Hematopoietic multipotent progenitor cell (in vitro differentiated cells): Measurements from ENCODE around the gene IL24. TPM values are rescaled to one million over a fixed set of nuclear protein-coding genes. Genes with fewer than 3 reads are reported as not detected.

Source experiments
- DNase-seq, 3 donors: peaks; one replicate each; pipeline ENCODE4 v3.0.0-alpha.2; 2011 to 2015; ENCODE audit warnings: low read depth in 2 of 3, low spot score in 2 of 3
- total RNA-seq: library from RNA; depleted of rRNA; stranded (reverse); fragments of >200 nt; gene quantifications from one replicate; pipeline ENCODE4 v1.2.3, GENCODE V29; 2012

Gene IL24
- total RNA-seq, 1 donor, result not detected

DNA sequence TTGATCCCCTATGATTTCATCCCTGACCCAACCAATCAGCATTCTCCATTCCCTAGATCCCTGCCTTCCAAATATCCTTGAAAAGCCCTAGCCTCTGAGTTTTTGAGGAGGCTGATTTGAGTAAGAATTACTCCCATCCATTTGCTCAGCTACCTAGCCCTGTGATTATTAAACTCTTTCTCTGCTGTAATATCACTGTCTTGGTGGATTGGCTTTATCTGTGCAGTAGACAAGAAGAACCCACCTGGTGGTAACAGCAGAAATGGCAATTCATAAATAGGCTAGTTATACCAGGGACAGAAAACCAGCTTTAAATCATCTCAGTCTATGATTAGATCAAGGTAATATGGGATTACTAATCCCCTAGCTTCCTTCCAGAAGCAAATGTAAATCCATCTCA is 18.8 kb upstream of the IL24 start:
- DNase-seq, result no peak

GRCh38 chr1:206880314-206880713 is 16.9 kb upstream of the IL24 start:
- no peak for DNase-seq

DNA sequence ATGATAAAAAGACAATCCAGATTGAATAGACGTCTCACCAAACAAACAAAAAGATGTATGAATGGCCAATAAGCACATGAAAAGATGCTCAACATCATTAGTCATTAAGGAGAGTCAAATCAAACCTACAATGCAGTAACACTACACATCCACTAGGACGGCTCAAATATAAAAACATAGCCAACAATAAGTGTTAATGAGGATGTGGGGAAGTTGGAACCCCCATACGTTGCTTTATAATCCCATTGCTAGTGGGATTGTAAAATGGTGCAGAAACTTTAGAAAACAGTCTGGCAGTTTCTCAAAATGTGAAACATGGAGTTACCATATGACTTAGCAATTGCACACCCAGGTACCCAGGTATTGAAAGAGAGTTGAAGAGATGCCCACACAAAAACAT is 14.7 kb upstream of the IL24 start:
- no peak for DNase-seq

GRCh38 chr1:206883160-206883559 is 14.1 kb upstream of the IL24 start:
- no peak for DNase-seq

- DNase-seq, result no peak
Observed at GRCh38 chr1:206883876-206884275, 13.4 kb upstream of the IL24 start.

DNA sequence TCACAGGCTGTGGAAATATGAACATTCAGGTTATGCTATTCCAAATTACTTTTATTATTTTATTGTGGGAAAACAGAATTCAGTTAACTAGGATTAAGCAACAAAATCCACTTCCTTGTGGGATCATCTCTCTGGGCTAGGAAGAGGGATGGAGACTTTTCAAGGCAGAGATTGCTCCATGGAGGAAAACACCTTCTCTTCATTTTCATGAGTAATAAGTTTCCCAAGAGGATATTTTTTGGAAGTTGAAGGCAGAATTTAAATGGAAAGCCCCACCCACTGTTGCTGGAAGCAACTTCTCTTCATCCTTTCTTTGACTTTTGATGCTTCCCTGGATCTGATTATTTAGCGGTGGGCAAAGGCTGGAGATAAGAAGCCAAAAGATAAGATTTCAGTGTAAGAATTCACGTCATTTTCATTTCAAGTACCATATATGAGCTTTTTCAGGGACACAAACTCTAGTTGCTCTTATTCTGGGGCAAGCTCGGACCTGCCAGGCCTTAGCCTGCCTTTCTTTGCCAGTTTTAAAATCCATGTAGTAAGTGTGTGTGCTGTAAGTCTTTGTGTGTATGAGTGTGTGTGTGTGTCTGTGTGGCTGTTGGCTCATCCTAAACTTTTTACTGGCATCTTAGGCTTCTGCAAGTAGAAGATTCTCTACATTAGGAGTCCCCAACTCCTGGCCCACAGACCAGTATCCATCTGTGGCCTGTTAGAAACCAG is 11.7 kb upstream of the IL24 start:
- no peak for DNase-seq

DNA sequence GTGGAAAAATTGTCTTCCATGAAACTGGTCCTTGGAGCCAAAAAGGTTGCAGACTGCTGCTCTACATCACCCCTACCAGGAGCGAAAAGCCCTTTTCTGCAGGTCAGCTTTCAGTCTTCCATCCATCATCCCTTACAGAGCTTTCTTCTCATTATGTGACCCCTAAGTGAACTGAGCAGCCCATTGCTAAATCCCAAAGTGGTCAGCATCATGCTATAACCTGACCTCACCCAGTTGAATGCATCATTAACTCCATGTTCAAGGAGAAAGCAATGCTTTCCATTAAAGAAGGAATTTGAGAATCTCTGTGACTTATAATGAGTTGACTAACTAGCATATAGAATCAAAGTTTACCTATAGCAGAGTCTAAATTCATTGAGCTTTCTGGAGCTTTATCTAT is 10.4 kb upstream of the IL24 start:
- no peak for DNase-seq

GRCh38 chr1:206887701-206888100 is 9.5 kb upstream of the IL24 start:
- no peak for DNase-seq

DNA sequence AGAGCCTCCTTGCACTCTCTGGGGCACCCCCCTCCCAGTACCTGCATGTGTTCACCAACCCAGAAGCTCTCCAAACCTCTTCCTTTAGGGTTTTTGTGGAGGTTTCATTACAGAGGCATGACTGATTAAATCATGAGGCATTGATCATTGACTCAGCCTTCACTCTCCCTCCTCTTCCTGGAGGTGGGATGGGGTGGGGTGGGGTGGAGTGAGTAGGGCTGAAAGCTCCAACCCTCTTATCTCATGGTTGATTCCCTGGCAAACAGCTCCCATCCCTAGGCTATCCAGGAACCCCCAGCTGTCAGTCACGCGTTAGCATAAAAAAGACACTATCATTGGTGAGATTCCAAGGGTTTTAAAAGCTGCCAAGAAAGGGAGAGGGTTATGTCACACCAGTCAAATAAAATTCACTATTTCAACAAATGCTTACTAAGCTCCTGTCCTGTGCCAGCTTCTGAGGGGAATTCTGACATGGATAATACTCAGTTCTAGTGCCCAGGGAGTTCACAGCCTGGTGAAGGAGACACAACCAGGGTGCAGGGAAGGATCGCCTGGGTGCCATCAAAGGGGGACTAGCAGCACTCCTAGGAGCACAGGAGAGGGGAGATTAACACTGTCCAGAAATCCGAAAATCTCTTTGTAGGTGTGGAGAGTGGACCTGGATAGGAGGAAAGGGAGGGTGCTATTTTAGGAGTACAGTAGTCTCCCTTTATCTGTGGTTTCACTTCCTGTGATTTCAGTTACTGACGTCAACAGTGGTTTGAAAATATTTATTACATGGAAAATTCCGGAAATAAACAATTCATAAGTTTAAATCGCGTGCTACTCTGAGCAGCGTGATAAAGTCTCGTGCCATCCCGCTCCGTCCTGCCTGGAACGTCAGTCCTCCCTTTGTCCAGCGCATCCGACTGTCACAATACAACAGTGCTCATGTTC is 6.8 kb upstream of the IL24 start:
- peak in 1 of 3 donors; percentile 15 for DNase-seq

GRCh38 chr1:206891412-206891811 is 5.8 kb upstream of the IL24 start:
- no peak for DNase-seq

DNA sequence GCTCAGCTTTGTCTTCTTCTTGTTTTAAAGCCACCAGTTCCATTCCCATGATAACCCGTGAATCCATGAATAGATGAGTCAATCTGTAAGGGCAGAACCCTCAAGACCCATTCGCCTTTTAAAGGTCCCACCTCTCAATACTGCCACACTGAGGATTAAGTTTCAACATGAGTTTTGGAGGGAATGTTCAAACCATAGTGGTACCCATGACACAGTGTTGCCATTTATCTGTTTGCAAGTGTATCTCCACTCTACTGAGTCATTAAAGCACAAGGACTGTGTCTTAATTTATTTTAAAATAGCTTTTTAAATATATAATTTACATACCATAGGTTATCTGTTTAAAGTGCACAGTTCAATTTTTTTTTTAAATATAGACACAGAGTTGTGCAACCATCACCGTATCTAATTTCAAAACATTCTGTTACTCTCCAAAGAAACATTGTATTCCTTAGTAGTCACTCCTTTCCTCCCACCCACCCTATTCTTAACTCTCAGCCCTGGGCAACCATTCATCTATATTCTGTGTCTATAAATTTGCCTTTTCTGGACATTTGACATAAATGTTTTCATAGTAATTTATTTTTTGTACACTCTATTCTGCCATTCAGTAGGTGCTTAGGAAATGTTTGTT is 4.8 kb upstream of the IL24 start:
- DNase-seq, result no peak

GRCh38 chr1:206893380-206893779 is 3.9 kb upstream of the IL24 start:
- DNase-seq, result no peak

DNA sequence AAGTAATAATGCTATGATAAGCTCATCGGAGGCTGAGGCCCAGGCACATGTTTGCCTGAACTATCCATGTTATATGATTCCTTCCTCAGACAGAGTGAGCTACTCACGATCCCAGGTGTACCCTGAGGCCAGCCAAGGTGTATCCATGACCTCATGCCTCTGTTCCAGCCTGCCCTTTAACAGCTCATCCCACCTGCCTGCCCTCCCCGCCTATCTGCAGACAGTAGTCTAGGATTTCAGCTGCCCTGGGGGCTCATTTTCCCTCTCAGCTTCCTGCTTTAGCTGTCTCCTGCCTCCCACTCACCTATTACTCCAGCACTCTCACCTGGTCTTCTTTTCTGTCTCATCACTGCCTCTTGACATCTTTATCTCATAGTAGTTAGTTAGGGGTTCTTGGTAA is 1.9 kb upstream of the IL24 start:
- DNase-seq, result no peak

GRCh38 chr1:206895837-206896242 is 1.4 kb upstream of the IL24 start:
- no peak for DNase-seq

GRCh38 chr1:206896261-206896660 is 982 bp upstream of the IL24 start:
- DNase-seq, result no peak

DNA sequence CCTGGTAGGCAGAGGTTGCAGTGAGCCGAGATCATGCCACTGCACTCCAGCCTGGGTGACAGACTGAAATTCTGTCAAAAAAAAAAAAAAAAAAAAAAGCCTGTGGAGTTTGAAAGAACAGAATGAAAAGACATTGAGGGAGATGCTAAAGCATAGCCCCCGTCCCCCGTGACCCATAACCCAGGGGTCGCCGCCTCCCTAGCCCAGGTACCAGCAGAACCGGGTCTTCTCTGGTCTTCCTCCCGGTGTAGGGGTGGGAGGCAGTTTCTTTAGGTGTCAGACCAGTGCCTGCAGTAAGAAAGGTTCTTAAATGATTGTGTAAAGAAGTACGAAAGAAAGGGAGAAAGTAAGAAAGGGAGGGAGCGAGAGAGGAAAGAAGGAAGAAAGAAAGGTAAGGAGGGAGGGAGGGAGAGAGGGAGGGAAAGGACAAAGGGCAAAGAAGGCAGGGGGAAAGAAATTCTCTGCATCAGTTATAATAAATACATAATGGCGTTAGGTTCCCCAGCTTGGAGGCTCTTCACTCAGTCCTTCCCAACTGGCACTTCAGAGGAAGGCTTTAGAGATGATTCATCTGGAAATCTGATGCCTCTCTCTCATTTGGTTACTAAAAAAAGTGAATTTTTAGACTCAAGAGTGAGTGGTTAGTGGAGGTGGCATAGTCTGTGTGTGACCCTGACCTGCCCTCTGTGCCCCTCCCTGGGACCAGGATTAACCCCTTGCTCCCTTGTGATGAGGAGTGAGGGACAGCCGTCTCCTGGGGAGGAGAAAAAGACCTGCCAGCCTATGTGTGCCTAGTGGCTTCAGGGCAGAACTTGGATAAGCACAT is 1.1 kb downstream of the IL24 start:
- no peak for DNase-seq

DNA sequence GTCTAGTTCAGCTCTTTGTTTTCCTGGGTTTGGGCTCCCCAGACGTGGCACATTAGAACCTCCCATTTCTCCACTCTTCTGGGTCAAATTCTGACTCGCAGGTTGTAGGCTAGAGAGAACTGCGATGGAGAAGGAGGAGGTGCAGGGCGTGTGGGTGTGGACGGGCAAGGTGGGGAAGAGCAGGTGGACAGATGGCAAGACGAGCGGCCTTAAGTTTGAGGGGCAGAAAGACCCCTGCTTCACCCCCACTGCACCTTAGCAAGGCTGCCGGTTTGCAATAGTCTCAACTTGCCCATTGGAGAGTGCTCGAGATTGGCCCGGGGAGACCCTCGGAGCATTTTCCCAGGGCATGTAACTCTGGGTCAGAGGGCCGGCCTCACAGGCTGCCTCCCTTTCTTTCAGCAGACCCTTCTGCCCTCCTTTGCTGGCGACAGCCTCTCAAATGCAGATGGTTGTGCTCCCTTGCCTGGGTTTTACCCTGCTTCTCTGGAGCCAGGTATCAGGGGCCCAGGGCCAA is 1.7 kb downstream of the IL24 start:
- no peak for DNase-seq

DNA sequence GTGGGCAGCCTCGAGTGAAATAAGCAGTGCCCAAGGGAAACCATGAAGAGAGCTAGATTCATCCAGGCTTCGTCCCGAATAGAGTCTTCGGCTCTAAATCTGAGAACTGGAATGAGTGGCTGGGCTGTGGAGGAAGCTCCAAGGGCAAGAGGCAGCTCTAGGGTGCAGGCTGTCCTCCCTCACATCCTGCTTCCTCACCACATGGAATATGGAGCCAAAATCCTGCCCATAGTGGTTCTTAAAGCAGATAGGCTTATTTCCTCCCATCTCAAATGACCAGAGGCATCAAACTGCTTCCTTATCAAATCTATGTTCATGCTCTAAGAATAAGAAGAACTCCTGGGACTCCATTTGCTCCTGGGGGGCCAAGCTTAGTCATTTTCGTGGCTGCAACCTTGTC is 2.5 kb downstream of the IL24 start:
- DNase-seq, result no peak

DNA sequence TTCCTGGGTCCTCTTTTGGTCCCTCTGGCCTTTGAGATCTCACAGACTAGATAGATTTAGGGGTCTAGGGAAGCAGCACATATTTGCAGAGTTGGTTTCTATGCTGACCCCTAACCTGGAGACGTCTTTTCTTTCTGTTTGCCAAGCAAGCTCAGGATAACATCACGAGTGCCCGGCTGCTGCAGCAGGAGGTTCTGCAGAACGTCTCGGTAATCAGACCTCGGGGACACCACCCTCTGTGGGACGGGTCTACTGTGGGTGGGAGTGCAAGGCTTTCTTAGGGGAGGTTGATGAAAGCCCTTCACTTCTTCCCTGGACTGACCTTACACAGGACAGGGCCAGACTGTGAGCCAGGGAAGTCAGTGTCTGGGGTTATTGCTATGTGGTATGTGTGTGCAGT is 2.9 kb downstream of the IL24 start:
- no peak for DNase-seq

GRCh38 chr1:206901944-206902343 is 4.7 kb downstream of the IL24 start:
- no peak for DNase-seq
